Coronary artery (tissue), 2 donors: ENCODE data around the gene DLX5.

Experiments
- DNase-seq: peaks from one replicate; pipeline ENCODE4 v3.0.0-alpha.2; 2017; ENCODE audit warnings: low spot score
- H3K27ac ChIP-seq, 2 donors: fragments of 200-600 bp; sonication (generic); one replicate each; pipeline ENCODE4 v1.5.1; 2016 to 2019
- H3K4me3 ChIP-seq: fragments of 200-600 bp; sonication (generic); 2 replicates; pipeline ENCODE4 v1.5.1; 2016; ENCODE audit warnings: mild to moderate bottlenecking, moderate library complexity
- CTCF ChIP-seq: fragments of 200-600 bp; sonication (generic); IDR thresholded peaks from one replicate; pipeline ENCODE4 v1.5.1; 2019; ENCODE audit warnings: antibody characterized with exemption

Gene DLX5

GRCh38 chr7:97002555-97003261 lies 21.9 kb downstream of the DLX5 start:
- no peak overlapping the region for H3K27ac ChIP-seq
- H3K4me3 ChIP-seq = no peak overlapping the region
- no peak for TF ChIP-seq CTCF
- DNase-seq = no peak

GRCh38 chr7:97001656-97002554 lies 22.7 kb downstream of the DLX5 start:
- no peak for DNase-seq
- no peak for TF ChIP-seq CTCF
- Histone ChIP-seq H3K27ac (no peak overlapping the region), H3K4me3 (no peak overlapping the region)

GRCh38 chr7:97001221-97001620 lies 23.4 kb downstream of the DLX5 start:
- DNase-seq = no peak
- no peak overlapping the region for H3K27ac ChIP-seq
- no peak overlapping the region for H3K4me3 ChIP-seq
- no peak for TF ChIP-seq CTCF

- no peak overlapping the region for H3K27ac ChIP-seq
- H3K4me3 ChIP-seq = no peak overlapping the region
- TF ChIP-seq CTCF = no peak
- DNase-seq = no peak
These were observed 25.9 kb downstream of the DLX5 start for GRCh38 chr7:96998744-96999143.

- no peak for DNase-seq
- no peak overlapping the region for H3K27ac ChIP-seq
- H3K4me3 ChIP-seq = no peak overlapping the region
- TF ChIP-seq CTCF = no peak
These were observed 26.3 kb downstream of the DLX5 start for GRCh38 chr7:96998333-96998732.

GRCh38 chr7:96997512-96998032 lies 27.1 kb downstream of the DLX5 start:
- H3K27ac ChIP-seq = no peak overlapping the region
- H3K4me3 ChIP-seq = no peak overlapping the region
- no peak for TF ChIP-seq CTCF
- no peak for DNase-seq
